CD4-positive, alpha-beta T cell treated with Interleukin-2 at 100 ng/mL for 4 hours (primary cell): ENCODE measurements around the gene RNF31.
"Not testable (repeated sequence)": the region's sequence is repeated elsewhere in the genome, so short reads cannot be mapped to it uniquely, and the experiment has no call there.

Source experiments
- DNase-seq: peaks from one replicate; pipeline ENCODE4 v3.0.0-alpha.2; 2020; ENCODE audit warnings: low spot score

The RNF31 gene

GRCh38 chr14:24202538-24202937 is 55.2 kb downstream of the RNF31 start:
- not testable (repeated sequence) for DNase-seq

DNA sequence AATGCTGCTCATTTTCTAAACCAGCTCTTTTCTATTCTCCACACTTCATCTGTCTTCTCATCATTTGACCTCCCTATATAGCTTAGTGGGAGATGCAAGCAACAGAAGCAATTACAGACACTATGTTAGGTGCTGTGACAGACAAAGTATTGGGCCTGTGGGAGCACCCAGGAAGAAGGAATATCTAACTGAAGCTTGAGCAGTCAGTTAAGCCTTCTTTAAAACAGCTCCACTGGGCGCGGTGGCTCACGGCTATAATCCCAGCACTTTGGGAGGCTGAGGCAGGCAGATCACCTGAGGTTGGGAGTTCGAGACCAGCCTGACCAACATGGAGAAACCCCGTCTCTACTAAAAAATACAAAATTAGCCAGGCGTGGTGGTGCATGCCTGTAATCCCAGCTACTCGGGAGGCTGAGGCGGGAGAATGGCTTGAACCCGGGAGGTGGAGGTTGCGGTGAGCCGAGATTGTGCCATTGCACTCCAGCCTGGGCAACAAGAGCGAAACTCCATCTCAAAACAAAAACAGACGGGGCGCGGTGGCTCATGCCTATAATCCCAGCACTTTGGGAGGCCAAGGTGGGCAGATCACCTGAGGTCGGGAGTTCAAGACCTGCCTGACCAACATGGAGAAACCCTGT is 56.1 kb downstream of the RNF31 start:
- not testable (repeated sequence) for DNase-seq

DNA sequence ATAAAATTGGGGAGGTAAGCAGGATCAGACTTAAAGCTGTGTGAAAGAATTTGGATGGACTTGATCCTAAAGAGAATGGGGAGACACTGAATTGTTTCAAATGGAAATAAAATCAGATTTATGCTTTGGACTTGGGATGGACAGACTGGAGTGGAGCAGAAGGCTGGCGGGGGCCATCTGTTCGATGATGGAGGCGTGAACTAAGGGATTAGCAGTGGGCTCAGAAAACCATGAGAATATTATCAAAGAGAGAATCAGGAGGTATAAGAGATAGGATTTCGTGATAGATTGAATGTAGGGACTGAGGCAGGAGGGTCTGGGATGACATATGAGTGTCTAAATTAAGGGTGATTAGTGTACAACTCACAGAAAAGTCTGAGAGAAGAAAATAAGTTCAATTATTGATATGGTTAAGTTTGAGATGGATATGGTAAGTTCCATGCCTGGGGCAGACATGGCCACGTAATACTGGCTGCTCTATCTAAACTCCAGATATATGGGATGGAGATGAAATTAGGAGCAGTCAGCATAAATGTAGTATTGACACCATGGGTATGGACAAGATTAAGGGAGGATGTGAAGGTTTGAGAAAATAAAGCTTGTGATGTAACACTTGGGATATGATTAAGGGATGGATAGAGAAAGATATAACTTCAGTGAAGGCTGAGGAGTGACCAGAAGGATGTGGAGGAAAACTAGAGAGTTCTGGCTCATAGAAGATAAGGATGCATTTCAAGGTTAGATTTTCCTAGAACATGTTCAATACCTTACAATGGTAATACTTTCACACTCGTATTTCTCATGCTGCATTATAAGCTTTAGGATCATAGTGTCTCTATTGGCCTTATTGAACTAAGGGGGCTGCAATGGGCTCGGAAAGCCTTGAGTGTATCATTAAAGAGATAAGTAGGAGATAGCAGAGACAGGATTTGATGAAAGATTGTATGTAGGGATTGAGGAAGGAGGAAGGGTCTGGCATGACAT is 57.2 kb downstream of the RNF31 start:
- DNase-seq, result no peak

DNA sequence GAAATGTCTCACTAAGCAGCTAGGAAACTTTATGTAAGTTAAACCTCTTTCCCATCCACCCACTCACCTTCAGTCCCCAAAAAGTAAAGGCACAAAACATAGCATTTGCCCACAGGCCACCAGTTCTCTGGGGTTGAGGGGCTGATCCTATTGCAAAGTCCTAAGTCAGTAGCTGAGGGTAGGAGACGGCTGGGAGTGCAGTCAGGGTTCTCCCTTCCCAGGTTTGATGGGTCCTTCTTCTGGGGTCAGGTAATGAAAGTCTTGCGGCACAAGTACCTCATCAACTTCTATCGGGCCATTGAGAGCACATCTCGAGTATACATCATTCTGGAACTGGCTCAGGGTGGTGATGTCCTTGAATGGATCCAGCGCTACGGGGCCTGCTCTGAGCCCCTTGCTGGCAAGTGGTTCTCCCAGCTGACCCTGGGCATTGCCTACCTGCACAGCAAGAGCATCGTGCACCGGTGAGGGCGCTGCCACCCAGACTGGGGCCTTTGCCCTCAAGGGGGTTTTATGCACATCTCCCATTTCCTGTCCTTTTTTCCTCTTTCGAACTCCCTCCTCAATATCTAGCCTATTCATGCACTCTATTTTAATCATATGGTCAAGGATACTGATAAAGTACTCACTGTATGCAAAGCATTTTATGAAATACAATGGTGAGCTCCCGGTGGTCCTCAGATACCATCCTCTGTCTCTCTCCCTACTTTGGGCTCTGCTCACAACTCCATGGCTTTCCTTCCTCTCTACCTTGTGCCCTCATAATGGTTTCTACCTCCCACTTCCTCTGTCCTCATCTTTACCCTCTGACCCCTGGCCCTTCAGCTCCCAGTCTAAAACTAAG is 59.2 kb downstream of the RNF31 start:
- DNase-seq, result no peak

GRCh38 chr14:24207104-24207551 is 59.8 kb downstream of the RNF31 start:
- DNase-seq, result peak; percentile 15

DNA sequence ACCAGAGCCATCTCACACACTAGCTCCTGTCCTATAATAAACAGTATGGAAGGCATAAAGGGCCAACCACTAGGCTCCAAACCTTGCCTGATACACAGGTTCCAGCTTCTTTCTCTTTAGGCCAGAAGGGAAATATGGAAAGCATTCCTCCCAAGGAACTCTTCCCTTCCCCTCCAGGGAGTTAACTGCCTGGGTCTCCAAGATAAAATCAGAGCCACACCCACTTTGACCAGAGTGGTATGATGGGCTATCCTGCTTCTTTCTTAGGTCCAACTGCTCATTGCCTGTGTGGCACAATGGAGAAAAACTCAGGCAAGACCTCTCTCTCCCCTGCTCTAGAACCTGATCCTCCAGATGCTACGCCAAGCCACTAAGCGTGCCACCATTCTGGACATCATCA is 60.3 kb downstream of the RNF31 start:
- DNase-seq, result no peak
